ENCODE data around the gene EFNA4.

GRCh38 chr1:155014709-155015508, 48.6 kb upstream of the EFNA4 start:
- TF ChIP-seq CTCF (IDR thresholded peaks at IDR 0.05) (no peak), POLR2A (IDR thresholded peaks at IDR 0.05) (no peak)

Data from testis (tissue), 2 donors.